Measurements from ENCODE around the gene SOHLH1.
"Not testable (repeated sequence)": the region's sequence is repeated elsewhere in the genome, so short reads cannot be mapped to it uniquely, and the experiment has no call there.

Gene SOHLH1

DNA sequence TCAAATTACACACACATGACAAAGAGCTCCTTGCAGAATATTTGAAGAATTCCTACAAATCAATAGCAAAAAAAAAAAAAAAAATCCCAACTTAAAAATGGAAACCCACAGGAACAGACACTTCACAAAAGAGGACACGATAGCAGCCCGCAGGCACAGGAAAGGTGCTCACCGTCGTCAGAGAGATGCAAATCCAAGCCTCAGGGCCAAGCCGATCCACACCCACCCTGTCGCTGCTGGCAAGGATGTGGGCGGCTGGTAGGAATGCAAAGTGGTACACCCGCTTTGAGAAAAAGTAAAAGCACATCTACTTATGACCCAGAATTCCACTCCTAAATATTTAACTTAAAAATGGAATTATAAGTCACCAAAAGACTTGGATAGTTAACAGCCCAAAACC is 25.3 kb downstream of the SOHLH1 start:
- Histone ChIP-seq H3K4me1 (ENCODE audit: control insufficient read depth in 1 of 2, insufficient read depth in 2 of 2, low read length in 2 of 2) (no peaks in the 10 kb centered on the region), H3K27me3 (ENCODE audit: low read depth, low read length) (no peaks in the 10 kb centered on the region), H3K36me3 (ENCODE audit: control insufficient read depth in 1 of 2, insufficient read depth in 2 of 2, low read length in 2 of 2) (no peaks in the 10 kb centered on the region), H3K9me3 (ENCODE audit: control insufficient read depth in 1 of 2, low read length in 2 of 2) (no peaks in the 10 kb centered on the region), H3K4me3 (ENCODE audit: low read depth in 1 of 2, low read length in 2 of 2) (no peak overlapping the region), H3K27ac (ENCODE audit: low read length) (no peak overlapping the region)

DNA sequence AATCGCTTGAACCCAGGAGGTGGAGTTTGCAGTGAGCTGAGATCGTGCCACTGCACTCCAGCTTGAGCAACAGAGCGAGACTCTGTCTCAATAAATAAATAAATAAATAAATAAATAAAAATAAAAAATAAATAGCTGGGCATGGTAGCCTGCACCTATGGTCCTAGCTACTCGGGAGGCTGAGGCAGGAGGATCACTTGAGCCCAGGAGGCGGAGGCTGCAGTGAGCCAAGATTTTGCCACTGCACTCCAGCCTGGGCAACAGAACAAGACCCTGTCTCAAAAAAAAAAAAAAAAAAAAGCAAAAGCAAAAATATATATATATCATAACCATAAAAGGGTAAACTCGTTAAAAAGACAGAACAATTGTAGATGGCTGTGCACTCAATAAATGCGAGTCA is 26.5 kb downstream of the SOHLH1 start:
- not testable (repeated sequence) for H3K27me3 ChIP-seq (ENCODE audit: low read depth, low read length); H3K4me3 ChIP-seq (ENCODE audit: low read depth in 1 of 2, low read length in 2 of 2); H3K9me3 ChIP-seq (ENCODE audit: control insufficient read depth in 1 of 2, low read length in 2 of 2); H3K4me1 ChIP-seq (ENCODE audit: control insufficient read depth in 1 of 2, insufficient read depth in 2 of 2, low read length in 2 of 2); H3K27ac ChIP-seq (ENCODE audit: low read length); H3K36me3 ChIP-seq (ENCODE audit: control insufficient read depth in 1 of 2, insufficient read depth in 2 of 2, low read length in 2 of 2)

DNA sequence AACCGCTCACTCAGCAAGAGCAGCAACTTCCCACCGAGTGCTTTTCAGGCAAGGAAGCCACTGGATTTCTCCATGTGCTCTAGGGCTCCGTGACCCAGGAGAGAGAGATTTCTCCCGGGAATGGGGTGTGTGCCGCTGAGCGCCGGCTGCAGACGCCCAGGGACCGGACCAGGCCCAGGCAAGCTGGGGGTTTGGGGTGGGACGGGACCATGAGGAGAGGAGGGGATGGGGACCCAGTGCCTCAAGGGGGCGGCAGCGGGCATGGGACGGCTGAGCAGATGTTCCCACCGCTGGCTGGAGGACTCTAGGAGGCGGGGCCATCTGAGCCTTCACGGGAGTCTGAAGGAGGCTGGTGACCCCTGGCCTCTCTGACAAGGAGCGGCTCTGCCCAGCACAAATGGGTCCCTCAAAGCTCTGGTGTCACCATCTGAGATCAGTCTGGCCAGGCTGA is 27.7 kb downstream of the SOHLH1 start:
- Histone ChIP-seq H3K9me3 (ENCODE audit: control insufficient read depth in 1 of 2, low read length in 2 of 2) (no peaks in the 10 kb centered on the region), H3K4me1 (ENCODE audit: control insufficient read depth in 1 of 2, insufficient read depth in 2 of 2, low read length in 2 of 2) (no peaks in the 10 kb centered on the region), H3K27ac (ENCODE audit: low read length) (no peak overlapping the region), H3K4me3 (ENCODE audit: low read depth in 1 of 2, low read length in 2 of 2) (no peak overlapping the region), H3K36me3 (ENCODE audit: control insufficient read depth in 1 of 2, insufficient read depth in 2 of 2, low read length in 2 of 2) (no peaks in the 10 kb centered on the region), H3K27me3 (ENCODE audit: low read depth, low read length) (no peaks in the 10 kb centered on the region)

- H3K27ac ChIP-seq (ENCODE audit: low read length), result no peak overlapping the region
- H3K4me3 ChIP-seq (ENCODE audit: low read depth in 1 of 2, low read length in 2 of 2), result no peak overlapping the region
- no peaks in the 10 kb centered on the region for H3K27me3 ChIP-seq (ENCODE audit: low read depth, low read length)
- H3K4me1 ChIP-seq (ENCODE audit: control insufficient read depth in 1 of 2, insufficient read depth in 2 of 2, low read length in 2 of 2), result no peaks in the 10 kb centered on the region
- no peaks in the 10 kb centered on the region for H3K36me3 ChIP-seq (ENCODE audit: control insufficient read depth in 1 of 2, insufficient read depth in 2 of 2, low read length in 2 of 2)
- H3K9me3 ChIP-seq (ENCODE audit: control insufficient read depth in 1 of 2, low read length in 2 of 2), result no peaks in the 10 kb centered on the region
Measured at GRCh38 chr9:135670721-135671590, 28.3 kb downstream of the SOHLH1 start.

DNA sequence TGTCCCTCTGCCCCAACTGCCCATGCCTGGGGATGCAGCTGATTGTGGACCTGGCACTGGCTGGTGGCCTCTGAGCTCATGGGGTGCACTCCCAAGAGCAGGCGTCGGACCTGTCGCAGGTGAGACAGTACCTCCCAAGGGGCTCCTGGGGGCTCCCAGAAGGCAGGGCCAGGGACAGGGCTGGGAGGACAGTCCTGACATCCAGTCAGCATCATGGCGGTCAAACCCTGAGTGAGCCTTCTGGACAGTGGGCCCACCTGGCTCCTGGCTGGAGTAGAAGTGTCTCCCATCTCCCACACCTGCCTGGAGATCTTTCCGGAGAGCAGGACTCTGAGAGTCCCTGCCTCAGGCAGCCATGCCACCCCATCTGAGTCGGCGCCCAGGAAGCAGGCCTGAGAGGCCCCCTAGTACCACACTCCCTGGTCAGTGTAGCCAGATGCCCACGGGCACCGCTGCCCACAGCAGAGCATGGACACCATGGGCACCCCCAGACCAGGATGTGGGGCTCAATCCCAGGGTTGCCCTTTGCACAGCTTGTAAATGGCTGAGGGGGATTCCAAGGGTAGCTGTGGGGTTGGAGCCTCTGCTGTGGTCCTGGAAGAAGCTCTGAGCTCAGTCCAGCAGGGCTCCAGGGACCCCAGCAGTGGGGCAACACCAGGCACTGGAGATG is 29.5 kb downstream of the SOHLH1 start:
- Histone ChIP-seq H3K9me3 (ENCODE audit: control insufficient read depth in 1 of 2, low read length in 2 of 2) (no peaks in the 10 kb centered on the region), H3K4me3 (ENCODE audit: low read depth in 1 of 2, low read length in 2 of 2) (no peak overlapping the region), H3K4me1 (ENCODE audit: control insufficient read depth in 1 of 2, insufficient read depth in 2 of 2, low read length in 2 of 2) (no peaks in the 10 kb centered on the region), H3K36me3 (ENCODE audit: control insufficient read depth in 1 of 2, insufficient read depth in 2 of 2, low read length in 2 of 2) (no peaks in the 10 kb centered on the region), H3K27ac (ENCODE audit: low read length) (no peak overlapping the region), H3K27me3 (ENCODE audit: low read depth, low read length) (no peaks in the 10 kb centered on the region)

GRCh38 chr9:135669018-135669417 is 30.3 kb downstream of the SOHLH1 start:
- H3K9me3 ChIP-seq (ENCODE audit: control insufficient read depth in 1 of 2, low read length in 2 of 2); H3K27ac ChIP-seq (ENCODE audit: low read length); H3K4me1 ChIP-seq (ENCODE audit: control insufficient read depth in 1 of 2, insufficient read depth in 2 of 2, low read length in 2 of 2); H3K4me3 ChIP-seq (ENCODE audit: low read depth in 1 of 2, low read length in 2 of 2); H3K27me3 ChIP-seq (ENCODE audit: low read depth, low read length); H3K36me3 ChIP-seq (ENCODE audit: control insufficient read depth in 1 of 2, insufficient read depth in 2 of 2, low read length in 2 of 2): not testable (repeated sequence)

- H3K27ac ChIP-seq (ENCODE audit: low read length), result no peak overlapping the region
- no peaks in the 10 kb centered on the region for H3K9me3 ChIP-seq (ENCODE audit: control insufficient read depth in 1 of 2, low read length in 2 of 2)
- H3K27me3 ChIP-seq (ENCODE audit: low read depth, low read length), result no peaks in the 10 kb centered on the region
- H3K4me3 ChIP-seq (ENCODE audit: low read depth in 1 of 2, low read length in 2 of 2), result no peak overlapping the region
- H3K36me3 ChIP-seq (ENCODE audit: control insufficient read depth in 1 of 2, insufficient read depth in 2 of 2, low read length in 2 of 2), result no peaks in the 10 kb centered on the region
- H3K4me1 ChIP-seq (ENCODE audit: control insufficient read depth in 1 of 2, insufficient read depth in 2 of 2, low read length in 2 of 2), result no peaks in the 10 kb centered on the region
Measured at GRCh38 chr9:135667463-135668001, 31.7 kb downstream of the SOHLH1 start.

DNA sequence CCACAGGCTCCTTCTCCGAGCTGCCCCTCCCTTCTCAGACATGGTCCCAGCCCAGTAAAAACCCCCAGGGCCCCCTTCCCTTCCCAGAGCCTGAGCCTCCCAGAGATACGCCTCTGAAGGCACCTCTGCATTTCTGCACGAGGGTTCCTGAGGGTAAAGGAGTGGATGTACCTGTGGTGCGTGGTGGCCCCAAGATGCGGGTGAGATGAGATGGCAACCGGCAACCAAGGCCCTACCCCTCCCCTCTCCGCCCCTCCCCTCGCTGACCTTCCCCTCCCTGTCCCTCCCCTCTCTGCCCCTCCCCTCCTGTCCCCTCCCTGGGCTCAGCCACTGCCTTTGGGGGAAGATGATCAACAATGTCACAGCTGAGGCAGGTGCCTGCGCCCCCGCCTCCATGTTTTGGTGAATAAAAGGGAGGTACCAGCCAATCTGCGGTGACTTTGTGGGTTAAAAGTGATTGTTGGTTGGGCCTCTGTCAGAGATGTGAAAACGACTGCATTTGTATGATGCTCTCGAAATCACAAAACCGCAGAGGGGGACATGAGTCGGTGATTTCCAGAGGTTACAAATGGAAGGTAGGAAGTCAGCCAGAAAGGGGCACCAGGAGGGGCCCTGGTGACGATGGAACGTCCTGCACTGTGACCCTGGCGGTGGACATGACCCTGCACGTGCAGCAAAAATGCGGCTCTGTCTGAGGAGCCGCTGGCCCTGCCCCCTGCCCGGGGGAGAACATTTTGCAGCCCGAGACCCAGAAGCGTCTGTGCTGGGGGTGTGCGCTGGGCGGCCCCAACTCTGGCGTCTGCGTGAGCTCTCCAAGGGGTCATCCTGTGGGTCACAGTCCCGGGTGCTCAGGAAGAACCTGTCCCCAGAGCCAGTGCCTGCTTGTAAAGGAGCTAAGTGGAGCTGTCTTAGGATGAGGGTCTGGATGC is 32.5 kb downstream of the SOHLH1 start:
- H3K27ac ChIP-seq (ENCODE audit: low read length), result no peak overlapping the region
- H3K36me3 ChIP-seq (ENCODE audit: control insufficient read depth in 1 of 2, insufficient read depth in 2 of 2, low read length in 2 of 2), result no peaks in the 10 kb centered on the region
- no peaks in the 10 kb centered on the region for H3K9me3 ChIP-seq (ENCODE audit: control insufficient read depth in 1 of 2, low read length in 2 of 2)
- H3K27me3 ChIP-seq (ENCODE audit: low read depth, low read length), result no peaks in the 10 kb centered on the region
- H3K4me3 ChIP-seq (ENCODE audit: low read depth in 1 of 2, low read length in 2 of 2), result no peak overlapping the region
- H3K4me1 ChIP-seq (ENCODE audit: control insufficient read depth in 1 of 2, insufficient read depth in 2 of 2, low read length in 2 of 2), result no peaks in the 10 kb centered on the region

GRCh38 chr9:135665795-135666189 is 33.5 kb downstream of the SOHLH1 start:
- Histone ChIP-seq H3K4me3 (ENCODE audit: low read depth in 1 of 2, low read length in 2 of 2) (no peak overlapping the region), H3K27ac (ENCODE audit: low read length) (no peak overlapping the region), H3K36me3 (ENCODE audit: control insufficient read depth in 1 of 2, insufficient read depth in 2 of 2, low read length in 2 of 2) (no peaks in the 10 kb centered on the region), H3K9me3 (ENCODE audit: control insufficient read depth in 1 of 2, low read length in 2 of 2) (no peaks in the 10 kb centered on the region), H3K4me1 (ENCODE audit: control insufficient read depth in 1 of 2, insufficient read depth in 2 of 2, low read length in 2 of 2) (no peaks in the 10 kb centered on the region), H3K27me3 (ENCODE audit: low read depth, low read length) (no peaks in the 10 kb centered on the region)

- Histone ChIP-seq H3K36me3 (ENCODE audit: control insufficient read depth in 1 of 2, insufficient read depth in 2 of 2, low read length in 2 of 2) (no peaks in the 10 kb centered on the region), H3K27me3 (ENCODE audit: low read depth, low read length) (no peaks in the 10 kb centered on the region), H3K27ac (ENCODE audit: low read length) (no peak overlapping the region), H3K4me1 (ENCODE audit: control insufficient read depth in 1 of 2, insufficient read depth in 2 of 2, low read length in 2 of 2) (no peaks in the 10 kb centered on the region), H3K9me3 (ENCODE audit: control insufficient read depth in 1 of 2, low read length in 2 of 2) (no peaks in the 10 kb centered on the region), H3K4me3 (ENCODE audit: low read depth in 1 of 2, low read length in 2 of 2) (no peak overlapping the region)
Measured at GRCh38 chr9:135664801-135665794, 34.2 kb downstream of the SOHLH1 start.

Data from muscle layer of duodenum (tissue), 2 donors.